WTC11 (cell line): ENCODE data around the gene CMTM6. TPM values are rescaled to one million over a fixed set of nuclear protein-coding genes. Genes with fewer than 3 reads are reported as not detected.

Experiments
- ATAC-seq: fragments of 200-7000 bp; cut with Tn5 transposase; 2 replicates; pipeline ENCODE4 v1.10.0; 2021; ENCODE audit warnings: mild to moderate bottlenecking, moderate library complexity
- CTCF ChIA-PET: fragments of 300-600 bp; sonication (Branson Sonifier 250); formaldehyde crosslinking; loops from one replicate; lab custom pipeline; 2021; ENCODE audit warnings: antibody characterized with exemption; lab: Charles Lee
- POLR2A ChIA-PET: fragments of 350-600 bp; sonication (Branson Sonifier 250); formaldehyde crosslinking; loops from one replicate; lab custom pipeline; 2021; ENCODE audit warnings: antibody characterized with exemption; lab: Charles Lee
- DNase-seq: peaks from one replicate; pipeline ENCODE4 v3.0.0; 2021; ENCODE audit warnings: low spot score
- H3K27ac Mint-ChIP-seq: 2 replicates; pipeline ENCODE4 v1.8.0; 2021; ENCODE audit warnings: mixed read lengths
- H3K27me3 Mint-ChIP-seq: 2 replicates; pipeline ENCODE4 v1.8.0; 2021; ENCODE audit warnings: low read depth, mild to moderate bottlenecking, moderate library complexity, mixed read lengths
- H3K36me3 Mint-ChIP-seq: 2 replicates; pipeline ENCODE4 v1.8.0; 2021; ENCODE audit warnings: mixed read lengths
- H3K4me1 Mint-ChIP-seq: 2 replicates; pipeline ENCODE4 v1.8.0; 2022; ENCODE audit warnings: mixed read lengths
- H3K4me3 Mint-ChIP-seq: 2 replicates; pipeline ENCODE4 v1.8.0; 2021; ENCODE audit warnings: mild to moderate bottlenecking, moderate library complexity, mixed read lengths
- H3K9me3 Mint-ChIP-seq: 2 replicates; pipeline ENCODE4 v1.8.0; 2021; ENCODE audit warnings: mixed read lengths
- E2F4 ChIP-seq: sonication (generic); formaldehyde crosslinking; IDR thresholded peaks from 2 replicates; pipeline ENCODE4 v1.8.1; 2022; ENCODE audit warnings: low read depth, mild to moderate bottlenecking, moderate library complexity, missing genetic modification reagents, borderline replicate concordance
- FOXP4 ChIP-seq: sonication (generic); formaldehyde crosslinking; IDR thresholded peaks from 2 replicates; pipeline ENCODE4 v1.8.0; 2022; ENCODE audit warnings: mild to moderate bottlenecking, missing genetic modification reagents
- NFATC4 ChIP-seq: fragments of 250-450 bp; sonication (Bioruptor Pico); IDR thresholded peaks from 2 replicates; pipeline ENCODE4 v1.9.0; 2021; ENCODE audit warnings: mild to moderate bottlenecking
- NR1H2 ChIP-seq: sonication (generic); formaldehyde crosslinking; IDR thresholded peaks from 2 replicates; pipeline ENCODE4 v1.9.0; 2021; ENCODE audit warnings: mild to moderate bottlenecking, moderate library complexity, missing genetic modification reagents
- NR2C2 ChIP-seq: sonication (generic); formaldehyde crosslinking; IDR thresholded peaks from 2 replicates; pipeline ENCODE4 v1.8.0; 2022; ENCODE audit warnings: mild to moderate bottlenecking, missing genetic modification reagents
- OVOL2 ChIP-seq: fragments of 250-450 bp; sonication (Bioruptor Pico); IDR thresholded peaks from 2 replicates; pipeline ENCODE4 v1.9.0; 2021; ENCODE audit warnings: mild to moderate bottlenecking, borderline replicate concordance
- PREB ChIP-seq: sonication (generic); formaldehyde crosslinking; IDR thresholded peaks from 2 replicates; pipeline ENCODE4 v1.8.1; 2022; ENCODE audit warnings: mild to moderate bottlenecking, missing genetic modification reagents, moderate library complexity, borderline replicate concordance
- SOX15 ChIP-seq: fragments of 250-450 bp; sonication (Bioruptor Pico); IDR thresholded peaks from 2 replicates; pipeline ENCODE4 v1.9.0; 2021; ENCODE audit warnings: mild to moderate bottlenecking
- TEAD1 ChIP-seq: sonication (generic); formaldehyde crosslinking; IDR thresholded peaks from 2 replicates; pipeline ENCODE4 v1.8.0; 2022; ENCODE audit warnings: mild to moderate bottlenecking, missing genetic modification reagents
- ZNF396 ChIP-seq: fragments of 250-450 bp; sonication (Bioruptor Pico); IDR thresholded peaks from 2 replicates; pipeline ENCODE4 v1.8.0; 2021; ENCODE audit warnings: mild to moderate bottlenecking, moderate library complexity, borderline replicate concordance
- ZNF416 ChIP-seq: fragments of 250-450 bp; sonication (Bioruptor Pico); IDR thresholded peaks from 2 replicates; pipeline ENCODE4 v1.9.0; 2021; ENCODE audit warnings: mild to moderate bottlenecking, inconsistent platforms
- ZNF423 ChIP-seq: fragments of 250-450 bp; sonication (Bioruptor Pico); IDR thresholded peaks from 2 replicates; pipeline ENCODE4 v2.1.2; 2022; ENCODE audit warnings: mild to moderate bottlenecking, moderate library complexity
- ZNF671 ChIP-seq: fragments of 250-450 bp; sonication (Bioruptor Pico); IDR thresholded peaks from 2 replicates; pipeline ENCODE4 v1.8.0; 2021; ENCODE audit warnings: mild to moderate bottlenecking
- total RNA-seq: library from RNA; stranded (reverse); gene quantifications from 3 replicates; pipeline ENCODE4 v1.2.3, GENCODE V29; 2021
- TF ChIP-seq, protein P1 (sequence below): fragments of 250-450 bp; sonication (Bioruptor Pico); IDR thresholded peaks from 2 replicates; pipeline ENCODE4 v1.9.0; 2021; ENCODE audit warnings: moderate library complexity, mild to moderate bottlenecking, inconsistent platforms, borderline replicate concordance
- TF ChIP-seq, protein P2 (sequence below): sonication (generic); formaldehyde crosslinking; IDR thresholded peaks from 2 replicates; pipeline ENCODE4 v1.8.0; 2023; ENCODE audit warnings: mild to moderate bottlenecking, missing genetic modification reagents
- TF ChIP-seq, protein P3 (sequence below): sonication (generic); formaldehyde crosslinking; IDR thresholded peaks from 2 replicates; pipeline ENCODE4 v1.8.0; 2023; ENCODE audit warnings: missing genetic modification reagents
- TF ChIP-seq, protein P4 (sequence below): sonication (generic); formaldehyde crosslinking; IDR thresholded peaks from 2 replicates; pipeline ENCODE4 v1.8.1; 2023; ENCODE audit warnings: mild to moderate bottlenecking, missing genetic modification reagents, borderline replicate concordance
- TF ChIP-seq, protein P5 (sequence below): fragments of 250-450 bp; sonication (Bioruptor Pico); IDR thresholded peaks from 2 replicates; pipeline ENCODE4 v1.9.0; 2021; ENCODE audit warnings: mild to moderate bottlenecking
- TF ChIP-seq, protein P6 (sequence below): sonication (generic); formaldehyde crosslinking; IDR thresholded peaks from 2 replicates; pipeline ENCODE4 v1.8.1; 2022; ENCODE audit warnings: missing genetic modification reagents, borderline replicate concordance

CMTM6 gene
- total RNA-seq, 1 experiment from 2014 or later: 42.3 TPM

DNA sequence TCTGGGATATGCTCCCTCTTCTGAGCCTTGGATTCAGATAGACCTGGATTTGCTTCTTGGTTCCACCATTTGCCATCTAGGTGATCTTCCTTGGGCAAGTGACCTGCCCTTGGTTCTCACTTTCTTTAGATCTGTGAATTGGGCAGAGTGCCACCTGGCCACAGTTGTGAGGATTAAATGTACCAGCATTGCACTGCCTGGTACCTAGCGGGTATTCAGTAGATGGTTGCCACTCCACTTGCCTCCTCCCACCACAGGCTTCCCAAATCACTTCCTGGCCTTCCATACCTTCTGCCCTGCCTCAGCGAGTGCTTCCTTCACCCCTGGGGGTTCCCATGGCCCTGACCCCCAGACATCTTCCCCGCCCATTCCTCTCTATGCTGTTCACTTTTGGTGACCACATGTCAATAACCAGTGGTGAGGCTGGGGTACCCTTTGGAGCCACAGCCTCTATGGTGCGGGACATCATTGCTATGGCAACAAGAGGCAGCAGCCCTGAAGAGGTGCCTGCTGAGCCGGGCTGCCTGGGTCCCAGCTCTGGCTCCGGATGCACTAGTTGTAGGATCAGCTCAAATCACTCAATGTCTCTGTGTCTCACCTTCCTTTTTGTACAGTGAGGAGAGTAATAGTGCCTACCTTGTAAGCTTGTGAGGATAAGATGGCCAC lies 70.5 kb downstream of the CMTM6 start:
- Mint-ChIP-seq H3K4me1 (peaks cover 11% of the 10 kb centered on the region; the same call in 1 of the 2 replicates), H3K4me3 (no peak overlapping the region), H3K27me3 (no peaks in the 10 kb centered on the region), H3K9me3 (no peaks in the 10 kb centered on the region), H3K27ac (no peak overlapping the region), H3K36me3 (no peaks in the 10 kb centered on the region)
- no peak for DNase-seq
- POLR2A ChIA-PET: interaction anchor here (1.2 kb wide), 1 partner anchor 12 kb away, joined by 3 read pairs; no protein-coding TSS in a partner anchor
- CTCF ChIA-PET: interaction anchor here (0.8 to 3.3 kb wide), 2 partner anchors 17 to 36 kb away, joined by 3 to 8 read pairs; no protein-coding TSS in a partner anchor
- ATAC-seq: no peak
- TF ChIP-seq ZNF423: no peak
- TF ChIP-seq TEAD1 (CRISPR knock-in tag): no peak
- TF ChIP-seq, protein P1, sequence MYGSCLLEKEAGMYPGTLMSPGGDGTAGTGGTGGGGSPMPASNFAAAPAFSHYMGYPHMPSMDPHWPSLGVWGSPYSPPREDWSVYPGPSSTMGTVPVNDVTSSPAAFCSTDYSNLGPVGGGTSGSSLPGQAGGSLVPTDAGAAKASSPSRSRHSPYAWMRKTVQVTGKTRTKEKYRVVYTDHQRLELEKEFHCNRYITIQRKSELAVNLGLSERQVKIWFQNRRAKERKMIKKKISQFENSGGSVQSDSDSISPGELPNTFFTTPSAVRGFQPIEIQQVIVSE (CRISPR knock-in tag): no peak
- TF ChIP-seq NFATC4 (CRISPR knock-in tag): no peak
- no peak for TF ChIP-seq FOXP4
- TF ChIP-seq, protein P2, sequence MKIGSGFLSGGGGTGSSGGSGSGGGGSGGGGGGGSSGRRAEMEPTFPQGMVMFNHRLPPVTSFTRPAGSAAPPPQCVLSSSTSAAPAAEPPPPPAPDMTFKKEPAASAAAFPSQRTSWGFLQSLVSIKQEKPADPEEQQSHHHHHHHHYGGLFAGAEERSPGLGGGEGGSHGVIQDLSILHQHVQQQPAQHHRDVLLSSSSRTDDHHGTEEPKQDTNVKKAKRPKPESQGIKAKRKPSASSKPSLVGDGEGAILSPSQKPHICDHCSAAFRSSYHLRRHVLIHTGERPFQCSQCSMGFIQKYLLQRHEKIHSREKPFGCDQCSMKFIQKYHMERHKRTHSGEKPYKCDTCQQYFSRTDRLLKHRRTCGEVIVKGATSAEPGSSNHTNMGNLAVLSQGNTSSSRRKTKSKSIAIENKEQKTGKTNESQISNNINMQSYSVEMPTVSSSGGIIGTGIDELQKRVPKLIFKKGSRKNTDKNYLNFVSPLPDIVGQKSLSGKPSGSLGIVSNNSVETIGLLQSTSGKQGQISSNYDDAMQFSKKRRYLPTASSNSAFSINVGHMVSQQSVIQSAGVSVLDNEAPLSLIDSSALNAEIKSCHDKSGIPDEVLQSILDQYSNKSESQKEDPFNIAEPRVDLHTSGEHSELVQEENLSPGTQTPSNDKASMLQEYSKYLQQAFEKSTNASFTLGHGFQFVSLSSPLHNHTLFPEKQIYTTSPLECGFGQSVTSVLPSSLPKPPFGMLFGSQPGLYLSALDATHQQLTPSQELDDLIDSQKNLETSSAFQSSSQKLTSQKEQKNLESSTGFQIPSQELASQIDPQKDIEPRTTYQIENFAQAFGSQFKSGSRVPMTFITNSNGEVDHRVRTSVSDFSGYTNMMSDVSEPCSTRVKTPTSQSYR (CRISPR knock-in tag): no peak
- TF ChIP-seq ZNF396 (CRISPR knock-in tag): no peak
- TF ChIP-seq NR2C2 (CRISPR knock-in tag): no peak
- TF ChIP-seq, protein P3, sequence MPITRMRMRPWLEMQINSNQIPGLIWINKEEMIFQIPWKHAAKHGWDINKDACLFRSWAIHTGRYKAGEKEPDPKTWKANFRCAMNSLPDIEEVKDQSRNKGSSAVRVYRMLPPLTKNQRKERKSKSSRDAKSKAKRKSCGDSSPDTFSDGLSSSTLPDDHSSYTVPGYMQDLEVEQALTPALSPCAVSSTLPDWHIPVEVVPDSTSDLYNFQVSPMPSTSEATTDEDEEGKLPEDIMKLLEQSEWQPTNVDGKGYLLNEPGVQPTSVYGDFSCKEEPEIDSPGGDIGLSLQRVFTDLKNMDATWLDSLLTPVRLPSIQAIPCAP (CRISPR knock-in tag): no peak
- no peak for TF ChIP-seq NR1H2
- TF ChIP-seq, protein P4, sequence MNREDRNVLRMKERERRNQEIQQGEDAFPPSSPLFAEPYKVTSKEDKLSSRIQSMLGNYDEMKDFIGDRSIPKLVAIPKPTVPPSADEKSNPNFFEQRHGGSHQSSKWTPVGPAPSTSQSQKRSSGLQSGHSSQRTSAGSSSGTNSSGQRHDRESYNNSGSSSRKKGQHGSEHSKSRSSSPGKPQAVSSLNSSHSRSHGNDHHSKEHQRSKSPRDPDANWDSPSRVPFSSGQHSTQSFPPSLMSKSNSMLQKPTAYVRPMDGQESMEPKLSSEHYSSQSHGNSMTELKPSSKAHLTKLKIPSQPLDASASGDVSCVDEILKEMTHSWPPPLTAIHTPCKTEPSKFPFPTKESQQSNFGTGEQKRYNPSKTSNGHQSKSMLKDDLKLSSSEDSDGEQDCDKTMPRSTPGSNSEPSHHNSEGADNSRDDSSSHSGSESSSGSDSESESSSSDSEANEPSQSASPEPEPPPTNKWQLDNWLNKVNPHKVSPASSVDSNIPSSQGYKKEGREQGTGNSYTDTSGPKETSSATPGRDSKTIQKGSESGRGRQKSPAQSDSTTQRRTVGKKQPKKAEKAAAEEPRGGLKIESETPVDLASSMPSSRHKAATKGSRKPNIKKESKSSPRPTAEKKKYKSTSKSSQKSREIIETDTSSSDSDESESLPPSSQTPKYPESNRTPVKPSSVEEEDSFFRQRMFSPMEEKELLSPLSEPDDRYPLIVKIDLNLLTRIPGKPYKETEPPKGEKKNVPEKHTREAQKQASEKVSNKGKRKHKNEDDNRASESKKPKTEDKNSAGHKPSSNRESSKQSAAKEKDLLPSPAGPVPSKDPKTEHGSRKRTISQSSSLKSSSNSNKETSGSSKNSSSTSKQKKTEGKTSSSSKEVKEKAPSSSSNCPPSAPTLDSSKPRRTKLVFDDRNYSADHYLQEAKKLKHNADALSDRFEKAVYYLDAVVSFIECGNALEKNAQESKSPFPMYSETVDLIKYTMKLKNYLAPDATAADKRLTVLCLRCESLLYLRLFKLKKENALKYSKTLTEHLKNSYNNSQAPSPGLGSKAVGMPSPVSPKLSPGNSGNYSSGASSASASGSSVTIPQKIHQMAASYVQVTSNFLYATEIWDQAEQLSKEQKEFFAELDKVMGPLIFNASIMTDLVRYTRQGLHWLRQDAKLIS (CRISPR knock-in tag): no peak
- no peak for TF ChIP-seq OVOL2
- TF ChIP-seq, protein P5, sequence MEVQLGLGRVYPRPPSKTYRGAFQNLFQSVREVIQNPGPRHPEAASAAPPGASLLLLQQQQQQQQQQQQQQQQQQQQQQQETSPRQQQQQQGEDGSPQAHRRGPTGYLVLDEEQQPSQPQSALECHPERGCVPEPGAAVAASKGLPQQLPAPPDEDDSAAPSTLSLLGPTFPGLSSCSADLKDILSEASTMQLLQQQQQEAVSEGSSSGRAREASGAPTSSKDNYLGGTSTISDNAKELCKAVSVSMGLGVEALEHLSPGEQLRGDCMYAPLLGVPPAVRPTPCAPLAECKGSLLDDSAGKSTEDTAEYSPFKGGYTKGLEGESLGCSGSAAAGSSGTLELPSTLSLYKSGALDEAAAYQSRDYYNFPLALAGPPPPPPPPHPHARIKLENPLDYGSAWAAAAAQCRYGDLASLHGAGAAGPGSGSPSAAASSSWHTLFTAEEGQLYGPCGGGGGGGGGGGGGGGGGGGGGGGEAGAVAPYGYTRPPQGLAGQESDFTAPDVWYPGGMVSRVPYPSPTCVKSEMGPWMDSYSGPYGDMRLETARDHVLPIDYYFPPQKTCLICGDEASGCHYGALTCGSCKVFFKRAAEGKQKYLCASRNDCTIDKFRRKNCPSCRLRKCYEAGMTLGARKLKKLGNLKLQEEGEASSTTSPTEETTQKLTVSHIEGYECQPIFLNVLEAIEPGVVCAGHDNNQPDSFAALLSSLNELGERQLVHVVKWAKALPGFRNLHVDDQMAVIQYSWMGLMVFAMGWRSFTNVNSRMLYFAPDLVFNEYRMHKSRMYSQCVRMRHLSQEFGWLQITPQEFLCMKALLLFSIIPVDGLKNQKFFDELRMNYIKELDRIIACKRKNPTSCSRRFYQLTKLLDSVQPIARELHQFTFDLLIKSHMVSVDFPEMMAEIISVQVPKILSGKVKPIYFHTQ: no peak
- TF ChIP-seq PREB: no peak
- TF ChIP-seq ZNF671 (CRISPR knock-in tag): no peak
- TF ChIP-seq, protein P6, sequence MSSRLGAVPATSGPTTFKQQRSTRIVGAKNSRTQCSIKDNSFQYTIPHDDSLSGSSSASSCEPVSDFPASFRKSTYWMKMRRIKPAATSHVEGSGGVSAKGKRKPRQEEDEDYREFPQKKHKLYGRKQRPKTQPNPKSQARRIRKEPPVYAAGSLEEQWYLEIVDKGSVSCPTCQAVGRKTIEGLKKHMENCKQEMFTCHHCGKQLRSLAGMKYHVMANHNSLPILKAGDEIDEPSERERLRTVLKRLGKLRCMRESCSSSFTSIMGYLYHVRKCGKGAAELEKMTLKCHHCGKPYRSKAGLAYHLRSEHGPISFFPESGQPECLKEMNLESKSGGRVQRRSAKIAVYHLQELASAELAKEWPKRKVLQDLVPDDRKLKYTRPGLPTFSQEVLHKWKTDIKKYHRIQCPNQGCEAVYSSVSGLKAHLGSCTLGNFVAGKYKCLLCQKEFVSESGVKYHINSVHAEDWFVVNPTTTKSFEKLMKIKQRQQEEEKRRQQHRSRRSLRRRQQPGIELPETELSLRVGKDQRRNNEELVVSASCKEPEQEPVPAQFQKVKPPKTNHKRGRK (CRISPR knock-in tag): no peak
- no peak for TF ChIP-seq E2F4 (CRISPR knock-in tag)
- no peak for TF ChIP-seq SOX15 (CRISPR knock-in tag)
- no peak for TF ChIP-seq ZNF416 (CRISPR knock-in tag)
